ENCODE results near the gene NSUN7. TPM values are rescaled to one million over a fixed set of nuclear protein-coding genes. Genes with fewer than 3 reads are reported as not detected.

The NSUN7 gene
- total RNA-seq, 1 donor from 2014 or later, result 0.79 TPM

DNA sequence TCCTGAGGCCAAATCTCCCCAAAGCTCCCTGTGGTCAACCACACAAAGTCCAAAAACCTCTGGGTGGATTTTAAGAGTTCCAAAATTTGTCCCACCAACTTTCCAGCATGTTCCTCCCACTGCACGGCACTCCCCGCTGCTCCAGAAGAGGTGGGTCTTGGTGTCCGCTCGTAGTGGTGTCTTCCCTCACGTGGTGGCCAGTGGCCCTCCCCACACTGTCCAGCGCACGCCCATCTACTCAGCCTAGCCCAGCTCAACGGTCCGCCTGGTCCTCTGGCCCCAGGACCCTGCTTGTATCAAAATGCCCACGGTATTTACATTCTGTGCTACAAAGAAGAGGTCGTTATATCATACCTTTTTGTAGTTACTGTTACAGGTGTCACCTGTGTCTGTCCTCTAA, 83.5 kb downstream of the NSUN7 start:
- DNase-seq (ENCODE audit: low read depth) (no peak), FAIRE-seq (no peak)
- Histone ChIP-seq H3K36me3 (ENCODE audit: control insufficient read depth, insufficient read depth, low read length) (peaks cover 11% of the 10 kb centered on the region), H3K27me3 (ENCODE audit: control insufficient read depth, insufficient read depth, low read length) (no peaks in the 10 kb centered on the region), H3K4me3 (ENCODE audit: low read depth, low read length) (no peak overlapping the region)
- TF ChIP-seq, protein P1, sequence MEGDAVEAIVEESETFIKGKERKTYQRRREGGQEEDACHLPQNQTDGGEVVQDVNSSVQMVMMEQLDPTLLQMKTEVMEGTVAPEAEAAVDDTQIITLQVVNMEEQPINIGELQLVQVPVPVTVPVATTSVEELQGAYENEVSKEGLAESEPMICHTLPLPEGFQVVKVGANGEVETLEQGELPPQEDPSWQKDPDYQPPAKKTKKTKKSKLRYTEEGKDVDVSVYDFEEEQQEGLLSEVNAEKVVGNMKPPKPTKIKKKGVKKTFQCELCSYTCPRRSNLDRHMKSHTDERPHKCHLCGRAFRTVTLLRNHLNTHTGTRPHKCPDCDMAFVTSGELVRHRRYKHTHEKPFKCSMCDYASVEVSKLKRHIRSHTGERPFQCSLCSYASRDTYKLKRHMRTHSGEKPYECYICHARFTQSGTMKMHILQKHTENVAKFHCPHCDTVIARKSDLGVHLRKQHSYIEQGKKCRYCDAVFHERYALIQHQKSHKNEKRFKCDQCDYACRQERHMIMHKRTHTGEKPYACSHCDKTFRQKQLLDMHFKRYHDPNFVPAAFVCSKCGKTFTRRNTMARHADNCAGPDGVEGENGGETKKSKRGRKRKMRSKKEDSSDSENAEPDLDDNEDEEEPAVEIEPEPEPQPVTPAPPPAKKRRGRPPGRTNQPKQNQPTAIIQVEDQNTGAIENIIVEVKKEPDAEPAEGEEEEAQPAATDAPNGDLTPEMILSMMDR (IDR thresholded peaks at IDR 0.05; ENCODE audit: insufficient read depth, low read length, severe bottlenecking), result no peak

DNA sequence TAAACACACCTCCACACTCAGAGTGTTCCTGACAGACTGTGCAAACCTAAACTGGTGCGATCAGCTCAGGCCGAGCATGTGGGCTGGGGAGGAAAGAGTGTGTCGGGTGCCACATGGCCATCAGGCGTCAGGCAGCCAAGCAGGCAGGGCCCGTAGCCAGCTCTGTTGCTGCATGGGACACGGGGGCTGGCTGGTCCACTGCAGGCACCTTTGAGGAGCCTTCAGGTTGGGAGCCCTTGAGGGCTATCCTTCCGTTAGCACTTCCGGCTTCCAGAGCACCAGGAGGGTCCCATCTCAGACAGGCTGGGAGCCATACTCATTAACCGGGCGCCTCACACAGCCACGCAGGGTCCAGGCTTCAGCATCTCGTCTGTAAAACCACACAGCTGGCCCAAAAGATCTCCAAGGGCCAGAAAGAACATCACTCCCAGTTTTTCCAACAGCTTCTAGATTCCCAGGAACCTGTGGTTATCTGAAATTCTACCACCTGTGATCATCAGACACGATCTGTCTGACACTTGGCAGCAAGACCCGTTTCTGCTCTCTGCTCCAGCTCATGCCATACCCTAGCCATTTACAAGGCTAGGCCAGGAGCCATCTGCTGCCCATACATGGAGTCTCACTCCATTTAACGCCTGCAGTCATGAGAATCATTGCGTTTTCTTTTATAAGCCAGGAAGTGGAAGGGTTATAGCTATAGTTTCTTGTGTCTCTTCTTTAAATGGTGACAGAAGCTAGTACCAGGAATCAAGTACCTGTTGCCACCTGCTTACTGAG, 87.5 kb downstream of the NSUN7 start:
- peaks cover 10% of the 10 kb centered on the region for H3K36me3 ChIP-seq (ENCODE audit: control insufficient read depth, insufficient read depth, low read length)
- no peak for FAIRE-seq
- H3K27me3 ChIP-seq (ENCODE audit: control insufficient read depth, insufficient read depth, low read length), result no peaks in the 10 kb centered on the region
- TF ChIP-seq, protein P1 (IDR thresholded peaks at IDR 0.05; ENCODE audit: insufficient read depth, low read length, severe bottlenecking), result no peak
- no peak overlapping the region for H3K4me3 ChIP-seq (ENCODE audit: low read depth, low read length)
- no peak for DNase-seq (ENCODE audit: low read depth)

DNA sequence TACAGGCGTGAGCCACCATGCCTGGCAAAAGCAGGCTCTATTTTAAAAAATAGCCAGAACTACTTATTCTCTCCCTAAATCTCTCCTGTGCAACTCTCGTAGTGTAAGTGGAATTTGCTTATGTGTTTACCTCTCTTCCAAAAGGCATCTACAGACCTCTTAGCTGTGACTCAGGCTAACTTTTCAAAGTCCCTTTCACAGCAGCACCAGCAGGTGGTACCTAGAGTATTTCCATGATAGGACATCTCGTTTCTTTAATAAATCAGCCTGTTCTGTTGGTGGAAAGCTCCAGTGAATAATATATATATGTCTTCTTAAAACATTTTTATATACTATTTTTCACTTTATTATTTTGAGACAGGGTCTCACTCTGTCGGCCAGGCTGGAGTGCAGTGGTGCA, 89.0 kb downstream of the NSUN7 start:
- no peak for DNase-seq (ENCODE audit: low read depth)
- TF ChIP-seq, protein P1 (IDR thresholded peaks at IDR 0.05; ENCODE audit: insufficient read depth, low read length, severe bottlenecking), result no peak
- no peak for FAIRE-seq
- H3K4me3 ChIP-seq (ENCODE audit: low read depth, low read length), result no peak overlapping the region
- H3K27me3 ChIP-seq (ENCODE audit: control insufficient read depth, insufficient read depth, low read length), result no peaks in the 10 kb centered on the region
- peaks cover 10% of the 10 kb centered on the region for H3K36me3 ChIP-seq (ENCODE audit: control insufficient read depth, insufficient read depth, low read length)

DNA sequence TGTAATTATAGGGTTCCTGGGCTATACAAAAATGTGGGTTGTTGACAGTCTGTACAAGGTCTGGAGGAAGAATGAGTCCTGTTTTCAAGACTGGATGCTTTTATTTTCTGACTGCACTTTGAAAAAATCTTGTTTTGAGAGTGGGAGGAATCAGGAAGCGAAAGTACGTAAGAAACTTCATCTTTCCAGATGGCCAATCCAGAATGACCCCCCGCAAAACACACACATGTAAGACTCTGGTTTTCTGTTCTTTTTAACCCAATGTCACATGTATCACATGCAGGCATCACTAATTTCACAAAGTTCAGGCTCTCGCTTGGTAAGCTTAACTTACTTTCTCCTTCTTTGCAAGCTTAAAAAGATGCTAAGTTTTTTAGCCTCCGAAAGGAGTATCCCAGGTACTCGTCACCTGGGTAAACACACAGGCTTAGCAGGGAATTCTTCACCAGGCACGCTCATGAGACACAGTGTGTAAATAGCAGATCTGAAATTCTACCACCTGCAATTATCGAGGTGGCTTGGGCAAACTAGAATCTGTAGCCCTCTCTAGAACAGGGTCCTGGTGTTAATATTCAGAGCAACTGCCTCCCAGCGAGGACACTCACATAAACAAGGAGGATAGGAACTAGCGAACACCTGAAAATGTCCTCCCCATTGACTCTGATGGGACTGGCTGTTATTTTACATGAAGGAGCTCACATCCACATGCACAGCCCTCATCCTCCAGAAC, 90.7 kb downstream of the NSUN7 start:
- no peak overlapping the region for H3K4me3 ChIP-seq (ENCODE audit: low read depth, low read length)
- TF ChIP-seq, protein P1 (IDR thresholded peaks at IDR 0.05; ENCODE audit: insufficient read depth, low read length, severe bottlenecking), result no peak
- no peaks in the 10 kb centered on the region for H3K27me3 ChIP-seq (ENCODE audit: control insufficient read depth, insufficient read depth, low read length)
- peaks cover 8% of the 10 kb centered on the region for H3K36me3 ChIP-seq (ENCODE audit: control insufficient read depth, insufficient read depth, low read length)
- no peak for FAIRE-seq
- DNase-seq (ENCODE audit: low read depth), result no peak

DNA sequence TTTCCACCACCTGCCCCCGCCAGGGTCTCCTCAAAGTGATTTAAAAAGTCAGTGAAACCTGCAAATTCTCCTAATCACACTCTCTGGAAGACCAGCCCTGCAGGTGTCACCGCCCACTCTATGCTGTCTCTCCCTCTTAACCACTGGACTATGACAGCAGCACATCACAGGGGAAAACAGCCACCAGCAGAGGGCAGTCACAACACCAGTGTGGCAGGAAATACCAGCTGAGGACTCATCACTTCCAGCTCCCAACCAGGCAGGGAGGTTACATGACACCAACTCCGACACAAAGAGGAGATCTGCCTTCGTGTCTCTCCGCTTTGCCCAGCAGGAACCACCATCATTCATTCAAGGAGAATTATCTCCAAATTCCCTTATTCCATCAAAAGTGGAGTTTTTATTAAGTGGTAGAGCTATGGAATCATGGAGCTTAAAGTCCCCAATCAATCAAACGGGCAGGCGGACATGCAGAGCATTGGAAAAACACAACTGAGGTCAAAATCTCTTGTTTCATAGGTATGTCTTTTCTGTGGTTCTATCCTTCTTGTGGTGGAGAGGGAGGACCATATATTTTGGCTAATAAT, 91.3 kb downstream of the NSUN7 start:
- TF ChIP-seq, protein P1 (IDR thresholded peaks at IDR 0.05; ENCODE audit: insufficient read depth, low read length, severe bottlenecking), result peak; percentile 77
- Histone ChIP-seq H3K4me3 (ENCODE audit: low read depth, low read length) (no peak overlapping the region), H3K36me3 (ENCODE audit: control insufficient read depth, insufficient read depth, low read length) (peaks cover 4% of the 10 kb centered on the region), H3K27me3 (ENCODE audit: control insufficient read depth, insufficient read depth, low read length) (no peaks in the 10 kb centered on the region)
- DNase-seq (ENCODE audit: low read depth) (peak; percentile 83), FAIRE-seq (no peak)
